ENCODE data around the gene GALNT10. TPM values are rescaled to one million over a fixed set of nuclear protein-coding genes. Genes with fewer than 3 reads are reported as not detected.

GALNT10 gene
- polyA plus RNA-seq, 1 of the 3 experiments (the other 2 are of a cell fraction): 56.3 TPM

DNA sequence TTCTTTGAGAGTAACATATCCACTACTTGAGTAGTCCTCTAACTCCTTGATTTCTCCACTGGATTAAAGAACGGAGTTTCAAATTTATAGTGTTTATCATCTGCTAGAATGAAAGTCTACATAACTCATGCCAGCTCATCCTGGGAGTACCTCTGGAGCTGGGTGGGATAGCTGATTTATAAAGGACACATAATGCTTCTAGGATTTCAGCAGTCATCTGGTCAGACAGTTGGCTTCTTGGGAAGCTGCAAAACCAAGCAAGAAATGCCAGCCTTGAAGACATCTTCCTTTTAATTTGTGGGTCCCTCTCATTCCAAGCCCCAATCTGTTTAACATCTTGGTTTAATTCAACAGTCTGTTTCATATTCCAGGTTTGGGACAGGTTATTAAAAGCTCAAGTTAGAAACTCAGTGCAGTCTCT, 3.2 kb downstream of the GALNT10 start:
- Histone ChIP-seq H3K9me3 (no peaks in the 10 kb centered on the region), H3K79me2 (ENCODE audit: insufficient read depth) (peaks cover 94% of the 10 kb centered on the region), H4K20me1 (ENCODE audit: insufficient read depth) (peaks cover 21% of the 10 kb centered on the region), H3K4me1 (ENCODE audit: control insufficient read depth in 1 of 2, insufficient read depth in 2 of 2, low read depth in 1 of 2, low read length in 1 of 2) (peaks cover 33 to 44% of the 10 kb centered on the region in 2 experiments), H3K27me3 (ENCODE audit: insufficient read depth) (no peaks in the 10 kb centered on the region), H3K4me2 (peak overlapping the region; percentile 90), H3F3A (replicated peaks; ENCODE audit: insufficient read depth) (peaks cover 23% of the 10 kb centered on the region), H3K4me3 (ENCODE audit: low read depth in 2 of 2, low read length in 1 of 2) (peak overlapping the region; percentile 88 to 92; a peak in 3 of 4 replicates), H3K9ac (no peak overlapping the region), H3K9me2 (no peaks in the 10 kb centered on the region), H2AFZ (ENCODE audit: low read depth) (no peak overlapping the region), H3K36me3 (replicated peaks in 1 of 2; ENCODE audit: control insufficient read depth in 1 of 2, insufficient read depth in 2 of 2, low read length in 1 of 2) (peaks cover 6 to 21% of the 10 kb centered on the region in 2 experiments), H3K27ac (ENCODE audit: low read depth in 2 of 2, low read length in 1 of 2) (peak overlapping the region; percentile 72 to 82; a peak in 3 of 4 replicates)
- ChIA-PET CTCF (interaction anchor here (0.6 to 2.0 kb wide), 8 partner anchors 8 to 220 kb away, joined by 3 to 13 read pairs (median 4); no protein-coding TSS in a partner anchor), POLR2A (interaction anchor here (0.6 kb wide), 1 partner anchor 79 kb away, joined by 3 read pairs; no protein-coding TSS in a partner anchor)
- DNase-seq: no peak
- WGBS (ENCODE audit: low lambda C conversion rate): 24% methylated on average over 1 of the region's 1 CpG
- no peak for TF ChIP-seq NRF1 (IDR thresholded peaks at IDR 0.05; ENCODE audit: low read depth, low read length)
- no peak for TF ChIP-seq RAD21 (IDR thresholded peaks at IDR 0.05; ENCODE audit: low read length)
- TF ChIP-seq, protein P1, sequence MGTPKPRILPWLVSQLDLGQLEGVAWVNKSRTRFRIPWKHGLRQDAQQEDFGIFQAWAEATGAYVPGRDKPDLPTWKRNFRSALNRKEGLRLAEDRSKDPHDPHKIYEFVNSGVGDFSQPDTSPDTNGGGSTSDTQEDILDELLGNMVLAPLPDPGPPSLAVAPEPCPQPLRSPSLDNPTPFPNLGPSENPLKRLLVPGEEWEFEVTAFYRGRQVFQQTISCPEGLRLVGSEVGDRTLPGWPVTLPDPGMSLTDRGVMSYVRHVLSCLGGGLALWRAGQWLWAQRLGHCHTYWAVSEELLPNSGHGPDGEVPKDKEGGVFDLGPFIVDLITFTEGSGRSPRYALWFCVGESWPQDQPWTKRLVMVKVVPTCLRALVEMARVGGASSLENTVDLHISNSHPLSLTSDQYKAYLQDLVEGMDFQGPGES (IDR thresholded peaks at IDR 0.05; ENCODE audit: low read depth, low read length): no peak
- TF ChIP-seq GABPA (IDR thresholded peaks at IDR 0.05; ENCODE audit: low read depth): no peak
- TF ChIP-seq POLR2AphosphoS5 (IDR thresholded peaks at IDR 0.05; ENCODE audit: low read depth, low read length): peak; percentile 13; the same call in 1 of the 2 replicates
- TF ChIP-seq EP300 (IDR thresholded peaks at IDR 0.05; ENCODE audit: borderline replicate concordance in 1 of 2, low read depth in 1 of 2, low read length in 1 of 2): 0 out of 4 replicates have a peak, but pooled peaks of 1 of the 2 experiments have one; percentile 23
- no peak for TF ChIP-seq USF2 (IDR thresholded peaks at IDR 0.05; ENCODE audit: borderline replicate concordance, low read depth, low read length)
- no peak for TF ChIP-seq SMC3 (IDR thresholded peaks at IDR 0.05; ENCODE audit: low read depth, low read length)
- 0 out of 2 replicates have a peak, but pooled peaks have one; percentile 20 for TF ChIP-seq FOSL2 (IDR thresholded peaks at IDR 0.05; ENCODE audit: borderline replicate concordance, low read depth)
- TF ChIP-seq EZH2phosphoT487 (IDR thresholded peaks at IDR 0.05; ENCODE audit: borderline replicate concordance, low read depth): no peak
- no peak for TF ChIP-seq ELF1 (IDR thresholded peaks at IDR 0.05)
- no peak for TF ChIP-seq ZBTB33 (IDR thresholded peaks at IDR 0.05; ENCODE audit: borderline replicate concordance, low read depth)
- TF ChIP-seq MAX (IDR thresholded peaks at IDR 0.05; ENCODE audit: low read depth): 0 out of 2 replicates have a peak, but pooled peaks have one; percentile 30
- peak; percentile 25; the same call in 1 of the 2 replicates for TF ChIP-seq JUND (IDR thresholded peaks at IDR 0.05)
- TF ChIP-seq RXRA (IDR thresholded peaks at IDR 0.05; ENCODE audit: borderline replicate concordance, low read depth): 0 out of 2 replicates have a peak, but pooled peaks have one; percentile 12
- TF ChIP-seq SIN3A (IDR thresholded peaks at IDR 0.05; ENCODE audit: borderline replicate concordance, low read depth, low read length): 0 out of 2 replicates have a peak, but pooled peaks have one; percentile 38
- 0 out of 2 replicates have a peak, but pooled peaks have one; percentile 17 for TF ChIP-seq NFIC (IDR thresholded peaks at IDR 0.05; ENCODE audit: borderline replicate concordance)
- TF ChIP-seq TCF12 (IDR thresholded peaks at IDR 0.05): peak; percentile 72
- no peak for TF ChIP-seq MEF2A (IDR thresholded peaks at IDR 0.05; ENCODE audit: borderline replicate concordance, low read depth)
- TF ChIP-seq TEAD4 (IDR thresholded peaks at IDR 0.05; ENCODE audit: borderline replicate concordance, insufficient read depth): peak; percentile 48; the same call in 1 of the 2 replicates
- no peak for TF ChIP-seq RFX5 (IDR thresholded peaks at IDR 0.05; ENCODE audit: low read length)
- no peak for TF ChIP-seq TAF1 (IDR thresholded peaks at IDR 0.05; ENCODE audit: borderline replicate concordance, low read depth, low read length)
- no peak for TF ChIP-seq RCOR1 (IDR thresholded peaks at IDR 0.05; ENCODE audit: low read length)
- TF ChIP-seq REST (IDR thresholded peaks at IDR 0.05; ENCODE audit: low read depth, low read length): no peak
- no peak for TF ChIP-seq GATA2 (CRISPR knock-in tag; IDR thresholded peaks at IDR 0.05)
- TF ChIP-seq FOXJ3 (CRISPR knock-in tag; IDR thresholded peaks at IDR 0.05): no peak
